Stimulated activated effector memory CD8-positive, alpha-beta T cell treated with anti-CD3 and anti-CD28 coated beads, Interleukin-12 subunit alpha, Interleukin-12 subunit beta, amount 100 ng/mL, for 72 hours (primary cell): ENCODE data around the gene MTPN.

Experiments
- ATAC-seq: fragments of 150-1000 bp; cut with Tn5 transposase; 2 replicates; pipeline ENCODE4 v1.10.0; 2021
- DNase-seq, 2 donors: peaks; one replicate each; pipeline ENCODE4 v3.0.0; 2021 to 2022; ENCODE audit warnings: low spot score in 2 of 2
- H3K27ac Mint-ChIP-seq: one replicate; pipeline ENCODE4 v1.8.0; 2022; ENCODE audit warnings: mild to moderate bottlenecking, mixed read lengths
- H3K36me3 Mint-ChIP-seq: one replicate; pipeline ENCODE4 v1.8.0; 2022; ENCODE audit warnings: mild to moderate bottlenecking, mixed read lengths
- H3K4me1 Mint-ChIP-seq: one replicate; pipeline ENCODE4 v1.8.0; 2022; ENCODE audit warnings: mixed read lengths
- H3K4me3 Mint-ChIP-seq: one replicate; pipeline ENCODE4 v1.8.0; 2022; ENCODE audit warnings: mild to moderate bottlenecking, mixed read lengths
- H3K9me3 Mint-ChIP-seq: one replicate; pipeline ENCODE4 v1.8.0; 2022; ENCODE audit warnings: mixed read lengths

The MTPN gene

DNA sequence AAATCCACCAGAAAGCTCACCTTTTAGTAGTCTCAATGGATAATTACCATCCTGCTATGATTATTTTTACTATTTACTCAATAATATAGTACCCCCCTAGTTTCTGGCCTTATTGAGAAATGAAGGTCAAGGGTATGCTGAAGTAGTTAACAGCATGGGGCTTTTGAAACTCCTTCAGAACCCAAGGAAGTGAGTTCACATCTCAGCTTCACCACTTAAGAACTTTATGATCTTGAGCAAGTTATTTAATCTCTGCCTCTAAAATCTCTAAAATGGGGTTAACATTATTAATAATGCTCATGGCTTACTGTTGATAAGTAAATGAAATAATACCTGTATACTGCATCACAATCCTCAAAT lies 5.8 kb downstream of the MTPN start:
- H3K9me3 Mint-ChIP-seq: no peaks in the 10 kb centered on the region
- ATAC-seq: no peak
- H3K36me3 Mint-ChIP-seq: peaks cover 82% of the 10 kb centered on the region
- no peak overlapping the region for H3K27ac Mint-ChIP-seq
- no peak overlapping the region for H3K4me3 Mint-ChIP-seq
- DNase-seq: no peak
- H3K4me1 Mint-ChIP-seq: peaks cover 65% of the 10 kb centered on the region

GRCh38 chr7:135970682-135971365 lies 6.3 kb downstream of the MTPN start:
- Mint-ChIP-seq H3K4me1 (peaks cover 68% of the 10 kb centered on the region), H3K27ac (no peak overlapping the region), H3K36me3 (peaks cover 77% of the 10 kb centered on the region), H3K9me3 (no peaks in the 10 kb centered on the region), H3K4me3 (no peak overlapping the region)
- DNase-seq (no peak), ATAC-seq (no peak)

DNA sequence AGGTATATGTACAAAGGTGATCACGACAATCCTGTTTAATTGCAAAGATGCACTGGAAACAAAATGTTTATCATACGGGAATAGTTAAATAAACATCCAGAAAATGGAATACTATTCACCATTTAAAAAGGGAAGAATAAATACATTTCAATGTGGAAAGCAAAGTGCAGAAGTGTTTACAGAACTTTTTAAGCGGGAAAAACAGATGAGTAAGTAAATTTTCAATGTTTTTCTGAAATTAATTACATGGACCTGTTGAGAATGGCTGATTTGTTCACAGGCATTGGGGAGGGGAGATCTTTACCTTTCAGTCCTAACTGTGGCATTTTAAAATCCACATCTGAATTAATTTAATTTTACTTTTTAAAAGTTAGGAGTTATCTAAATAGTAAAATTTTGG lies 7.1 kb downstream of the MTPN start:
- H3K27ac Mint-ChIP-seq: no peak overlapping the region
- H3K4me3 Mint-ChIP-seq: no peak overlapping the region
- no peaks in the 10 kb centered on the region for H3K9me3 Mint-ChIP-seq
- H3K4me1 Mint-ChIP-seq: peaks cover 72% of the 10 kb centered on the region
- DNase-seq (no peak), ATAC-seq (no peak)
- H3K36me3 Mint-ChIP-seq: peaks cover 76% of the 10 kb centered on the region

- peaks cover 76% of the 10 kb centered on the region for H3K4me1 Mint-ChIP-seq
- H3K4me3 Mint-ChIP-seq: no peak overlapping the region
- DNase-seq (no peak), ATAC-seq (no peak)
- no peaks in the 10 kb centered on the region for H3K9me3 Mint-ChIP-seq
- peaks cover 47% of the 10 kb centered on the region for H3K36me3 Mint-ChIP-seq
- no peak overlapping the region for H3K27ac Mint-ChIP-seq
Observed at GRCh38 chr7:135966341-135967043, 10.7 kb downstream of the MTPN start.

DNA sequence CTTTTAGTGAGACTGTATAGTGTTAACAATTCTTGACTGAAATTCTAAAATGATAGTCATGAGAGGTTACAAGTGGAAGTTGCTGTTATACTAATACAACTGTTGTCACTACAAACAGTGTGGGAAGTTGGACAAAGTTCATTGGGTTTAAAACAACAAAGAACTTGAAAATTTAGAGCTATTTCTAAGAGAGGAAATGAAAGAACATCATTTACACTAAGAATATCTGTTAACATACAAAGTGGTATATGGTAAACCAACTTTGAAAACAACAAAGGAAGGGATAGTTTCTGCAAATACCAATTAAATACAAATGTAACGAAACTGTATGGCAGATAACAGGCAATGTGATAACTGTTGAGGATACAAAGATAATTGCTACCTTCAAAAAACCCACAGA lies 11.6 kb downstream of the MTPN start:
- DNase-seq (no peak), ATAC-seq (no peak)
- Mint-ChIP-seq H3K36me3 (peaks cover 40% of the 10 kb centered on the region), H3K4me3 (no peak overlapping the region), H3K9me3 (no peaks in the 10 kb centered on the region), H3K27ac (no peak overlapping the region), H3K4me1 (peaks cover 74% of the 10 kb centered on the region)

- no peak for ATAC-seq
- Mint-ChIP-seq H3K4me3 (no peak overlapping the region), H3K36me3 (peaks cover 36% of the 10 kb centered on the region), H3K9me3 (no peaks in the 10 kb centered on the region), H3K27ac (peak overlapping the region; percentile 53), H3K4me1 (peaks cover 73% of the 10 kb centered on the region)
- no peak for DNase-seq
Observed at GRCh38 chr7:135964791-135965190, 12.4 kb downstream of the MTPN start.

GRCh38 chr7:135964274-135964673 lies 12.9 kb downstream of the MTPN start:
- ATAC-seq: no peak
- H3K4me3 Mint-ChIP-seq: no peak overlapping the region

DNA sequence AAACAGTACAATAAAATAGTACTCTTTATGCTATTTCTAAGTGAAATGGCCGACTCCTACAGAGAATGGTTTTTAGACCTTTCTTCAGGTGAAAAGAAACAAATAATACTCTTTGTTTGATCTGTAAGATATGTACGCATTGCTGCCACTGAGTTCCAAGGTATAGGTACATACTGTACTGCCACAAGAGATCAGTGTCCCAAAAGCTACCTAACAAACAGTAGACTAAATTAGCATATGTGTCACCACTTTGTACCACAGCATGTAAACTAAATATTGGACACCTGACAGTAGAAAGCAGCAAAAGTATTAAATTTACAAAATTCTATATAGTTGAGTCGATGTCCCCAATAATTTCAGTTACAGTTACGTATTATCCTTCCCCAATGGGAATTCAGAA lies 14.4 kb downstream of the MTPN start:
- DNase-seq: no peak
- H3K27ac Mint-ChIP-seq: no peak overlapping the region
- peaks cover 31% of the 10 kb centered on the region for H3K36me3 Mint-ChIP-seq
- peaks cover 69% of the 10 kb centered on the region for H3K4me1 Mint-ChIP-seq
- H3K4me3 Mint-ChIP-seq: no peak overlapping the region
- H3K9me3 Mint-ChIP-seq: no peaks in the 10 kb centered on the region
- no peak for ATAC-seq

More at GRCh38 chr7:135964274-135964673, 12.9 kb downstream of the MTPN start:
- no peaks in the 10 kb centered on the region for H3K9me3 Mint-ChIP-seq
- H3K27ac Mint-ChIP-seq: no peak overlapping the region
- peaks cover 36% of the 10 kb centered on the region for H3K36me3 Mint-ChIP-seq
- H3K4me1 Mint-ChIP-seq: peaks cover 68% of the 10 kb centered on the region
- DNase-seq: no peak

- DNase-seq (no peak), ATAC-seq (no peak)
- H3K36me3 Mint-ChIP-seq: peaks cover 25% of the 10 kb centered on the region
- no peak overlapping the region for H3K4me3 Mint-ChIP-seq
- no peaks in the 10 kb centered on the region for H3K9me3 Mint-ChIP-seq
- peaks cover 67% of the 10 kb centered on the region for H3K4me1 Mint-ChIP-seq
- no peak overlapping the region for H3K27ac Mint-ChIP-seq
Observed at GRCh38 chr7:135960709-135961451, 16.3 kb downstream of the MTPN start.

- ATAC-seq: no peak
- peaks cover 64% of the 10 kb centered on the region for H3K4me1 Mint-ChIP-seq
- H3K27ac Mint-ChIP-seq: no peak overlapping the region
- H3K4me3 Mint-ChIP-seq: no peak overlapping the region
- peaks cover 33% of the 10 kb centered on the region for H3K36me3 Mint-ChIP-seq
- DNase-seq: no peak
- no peaks in the 10 kb centered on the region for H3K9me3 Mint-ChIP-seq
Observed at GRCh38 chr7:135959646-135960363, 17.4 kb downstream of the MTPN start.

DNA sequence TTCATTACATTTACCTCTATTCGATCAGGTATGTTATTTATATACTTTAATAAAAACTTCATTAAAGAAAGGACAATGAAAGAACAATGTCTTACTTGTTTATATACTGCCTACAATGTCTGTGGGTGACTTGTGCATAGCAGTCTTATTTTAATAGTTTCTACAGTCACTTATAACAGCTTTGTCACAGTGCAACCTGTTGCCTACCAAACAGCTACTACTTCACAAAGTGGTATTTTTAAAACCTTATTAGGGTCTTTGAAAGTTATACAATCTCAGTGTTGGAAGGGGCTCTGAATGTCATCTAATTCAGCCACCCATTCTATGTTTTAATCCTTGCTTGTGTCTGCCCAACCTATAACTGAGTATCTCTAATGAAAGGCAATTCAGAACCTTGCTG lies 19.0 kb downstream of the MTPN start:
- H3K36me3 Mint-ChIP-seq: peaks cover 34% of the 10 kb centered on the region
- peak overlapping the region; percentile 54 for H3K27ac Mint-ChIP-seq
- H3K4me3 Mint-ChIP-seq: no peak overlapping the region
- no peak for DNase-seq
- ATAC-seq: no peak
- H3K4me1 Mint-ChIP-seq: peaks cover 62% of the 10 kb centered on the region
- H3K9me3 Mint-ChIP-seq: no peaks in the 10 kb centered on the region

GRCh38 chr7:135957627-135958026 lies 19.5 kb downstream of the MTPN start:
- peaks cover 34% of the 10 kb centered on the region for H3K36me3 Mint-ChIP-seq
- no peaks in the 10 kb centered on the region for H3K9me3 Mint-ChIP-seq
- H3K4me3 Mint-ChIP-seq: no peak overlapping the region
- no peak for DNase-seq
- ATAC-seq: no peak
- peaks cover 62% of the 10 kb centered on the region for H3K4me1 Mint-ChIP-seq
- H3K27ac Mint-ChIP-seq: peak overlapping the region; percentile 54

GRCh38 chr7:135956393-135956792 lies 20.8 kb downstream of the MTPN start:
- Mint-ChIP-seq H3K36me3 (peaks cover 43% of the 10 kb centered on the region), H3K9me3 (no peaks in the 10 kb centered on the region), H3K4me3 (no peak overlapping the region), H3K27ac (no peak overlapping the region), H3K4me1 (peaks cover 62% of the 10 kb centered on the region)
- ATAC-seq (no peak), DNase-seq (no peak)

DNA sequence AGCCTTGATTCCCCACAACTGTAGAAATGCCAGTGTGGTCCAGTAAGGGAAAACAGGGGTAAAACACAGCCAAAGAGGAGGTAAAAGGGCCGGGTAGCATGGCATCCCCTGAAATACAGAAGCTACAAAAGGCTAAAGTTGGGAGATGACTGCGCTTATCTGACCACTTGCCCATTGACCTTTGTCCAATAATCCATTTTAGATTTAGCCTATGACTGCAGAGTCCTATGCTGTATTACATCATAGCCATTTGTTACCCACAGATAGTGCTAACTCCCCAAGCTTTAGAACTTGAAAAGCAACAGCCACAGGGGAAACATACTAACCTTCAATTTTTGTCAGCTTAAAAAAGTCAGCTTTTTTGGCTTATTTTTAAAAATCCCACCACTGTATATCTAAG lies 26.2 kb downstream of the MTPN start:
- ATAC-seq: no peak
- Mint-ChIP-seq H3K4me3 (no peak overlapping the region), H3K36me3 (peaks cover 73% of the 10 kb centered on the region)

GRCh38 chr7:135950429-135950828 lies 26.7 kb downstream of the MTPN start:
- Mint-ChIP-seq H3K4me3 (no peak overlapping the region), H3K27ac (no peak overlapping the region), H3K36me3 (peaks cover 76% of the 10 kb centered on the region), H3K9me3 (no peaks in the 10 kb centered on the region), H3K4me1 (peaks cover 53% of the 10 kb centered on the region)
- ATAC-seq (no peak), DNase-seq (no peak)

More for the DNA sequence above, 26.2 kb downstream of the MTPN start:
- H3K9me3 Mint-ChIP-seq: no peaks in the 10 kb centered on the region
- DNase-seq: no peak
- H3K4me1 Mint-ChIP-seq: peaks cover 58% of the 10 kb centered on the region
- H3K27ac Mint-ChIP-seq: no peak overlapping the region
